Astrocyte of the spinal cord (primary cell): ENCODE measurements around the gene MYOZ3.

Experiments
- DNase-seq: peaks from one replicate; pipeline ENCODE4 v3.0.0; 2011; ENCODE audit warnings: low read depth, low spot score
- H3K4me3 ChIP-seq: 2 replicates; pipeline ENCODE4 v1.5.1; 2011; ENCODE audit warnings: low read depth, mild to moderate bottlenecking, low read length, moderate library complexity
- CTCF ChIP-seq: IDR thresholded peaks from 2 replicates; pipeline ENCODE4 v1.5.1; 2012; ENCODE audit warnings: low read depth, mild to moderate bottlenecking, low read length, inconsistent platforms
- in situ Hi-C: cut with HindIII; loops from 2 replicates; pipeline ENCODE4 v1.10.0; 2017; ENCODE audit warnings: low sequenced_read_pairs

The MYOZ3 gene

GRCh38 chr5:150653145-150653761 lies 7.8 kb upstream of the MYOZ3 start:
- no peak overlapping the region for H3K4me3 ChIP-seq
- DNase-seq: peak; percentile 56
- peak; percentile 51 for TF ChIP-seq CTCF
- in situ Hi-C loops: no loop called here

- DNase-seq: no peak
- no peak for TF ChIP-seq CTCF
- in situ Hi-C loops: no loop called here
- no peak overlapping the region for H3K4me3 ChIP-seq
These were observed 7.1 kb upstream of the MYOZ3 start for GRCh38 chr5:150653762-150654556.

- in situ Hi-C loops: no loop called here
- DNase-seq: no peak
- H3K4me3 ChIP-seq: no peak overlapping the region
- no peak for TF ChIP-seq CTCF
These were observed 5.8 kb upstream of the MYOZ3 start for GRCh38 chr5:150655221-150655620.

- peak; percentile 53 for DNase-seq
- peak; percentile 61 for TF ChIP-seq CTCF
- in situ Hi-C loops: no loop called here
- H3K4me3 ChIP-seq: peak overlapping the region; percentile 49
These were observed 4.6 kb upstream of the MYOZ3 start for GRCh38 chr5:150656191-150657132.

- TF ChIP-seq CTCF: no peak
- no peak for DNase-seq
- in situ Hi-C loops: no loop called here
- no peak overlapping the region for H3K4me3 ChIP-seq
These were observed 2.9 kb upstream of the MYOZ3 start for GRCh38 chr5:150658121-150658520.

- H3K4me3 ChIP-seq: no peak overlapping the region
- TF ChIP-seq CTCF: no peak
- no peak for DNase-seq
- in situ Hi-C loops: no loop called here
These were observed 2.3 kb upstream of the MYOZ3 start for GRCh38 chr5:150658699-150659265.
